Karpas-422 (cell line): ENCODE results near the gene DAPK3. TPM values are rescaled to one million over a fixed set of nuclear protein-coding genes. Genes with fewer than 3 reads are reported as not detected.
A peak's percentile ranks its signal among the peaks of the same experiment; 100 is the strongest.

ENCODE experiments used
- DNase-seq: peaks from one replicate; pipeline ENCODE4 v3.0.0-alpha.2; 2015
- H2AFZ ChIP-seq: fragments of 200-600 bp; sonication (generic); 2 replicates; pipeline ENCODE4 v1.6.1; 2014; ENCODE audit warnings: antibody characterized with exemption, low read length, mixed read lengths
- H3K27ac ChIP-seq: fragments of 200-600 bp; sonication (generic); 2 replicates; pipeline ENCODE4 v1.5.1; 2014; ENCODE audit warnings: mild to moderate bottlenecking, low read length, moderate library complexity
- H3K27me3 ChIP-seq: fragments of 200-600 bp; sonication (generic); 2 replicates; pipeline ENCODE4 v1.6.1; 2014; ENCODE audit warnings: low read length, mixed read lengths
- H3K36me3 ChIP-seq: fragments of 200-600 bp; sonication (generic); 2 replicates; pipeline ENCODE4 v1.6.1; 2014; ENCODE audit warnings: low read length, mixed read lengths; ENCODE audit not compliant: insufficient read depth
- H3K4me1 ChIP-seq: fragments of 200-600 bp; sonication (generic); 2 replicates; pipeline ENCODE4 v1.6.1; 2014; ENCODE audit warnings: mild to moderate bottlenecking, low read length, mixed read lengths
- H3K4me2 ChIP-seq: fragments of 200-600 bp; sonication (generic); 2 replicates; pipeline ENCODE4 v1.6.1; 2014; ENCODE audit warnings: low read length, low read depth, mild to moderate bottlenecking; ENCODE audit not compliant: poor library complexity, severe bottlenecking
- H3K4me3 ChIP-seq: fragments of 200-600 bp; sonication (generic); 2 replicates; pipeline ENCODE4 v1.5.1; 2014; ENCODE audit warnings: mild to moderate bottlenecking, antibody characterized with exemption, low read length, mixed read lengths
- H3K79me2 ChIP-seq: fragments of 200-600 bp; sonication (generic); 2 replicates; pipeline ENCODE4 v1.6.1; 2014; ENCODE audit warnings: mild to moderate bottlenecking, low read length, mixed read lengths
- H3K9ac ChIP-seq: fragments of 200-600 bp; sonication (generic); 2 replicates; pipeline ENCODE4 v1.6.0; 2014; ENCODE audit warnings: low read length
- H3K9me2 ChIP-seq: fragments of 200-600 bp; sonication (generic), shearing (Covaris generic); replicated peaks from 2 replicates; pipeline ENCODE4 v1.6.0; 2014; ENCODE audit warnings: mild to moderate bottlenecking, low read length, moderate library complexity; ENCODE audit not compliant: insufficient read depth
- H3K9me3 ChIP-seq: fragments of 300-700, 200-600 bp; sonication (generic); 2 replicates; pipeline ENCODE4 v1.6.1; 2014; ENCODE audit warnings: low read length, mixed read lengths
- H4K20me1 ChIP-seq: fragments of 200-600 bp; sonication (generic); 2 replicates; pipeline ENCODE4 v1.6.1; 2014; ENCODE audit warnings: mild to moderate bottlenecking, antibody characterized with exemption, low read length, low read depth; ENCODE audit not compliant: insufficient read depth
- total RNA-seq: library from RNA; depleted of rRNA; stranded (reverse); fragments of >200 nt; shearing (Covaris generic); gene quantifications from 2 replicates; pipeline ENCODE4 v1.2.3, GENCODE V29; 2014; ENCODE audit warnings: low replicate concordance

The DAPK3 gene
- total RNA-seq, 1 experiment from 2014 or later = 17.2 TPM

- Histone ChIP-seq H3K9me3 (no peaks in the 10 kb centered on the region), H3K4me3 (peak overlapping the region; percentile 96; the same call in 1 of the 2 replicates), H3K27me3 (no peaks in the 10 kb centered on the region), H3K9me2 (no peaks in the 10 kb centered on the region), H3K9ac (peak overlapping the region; percentile 96; the same call in 1 of the 2 replicates), H3K36me3 (peaks cover 61% of the 10 kb centered on the region), H3K4me1 (peaks cover 32% of the 10 kb centered on the region), H3K79me2 (peaks cover 42% of the 10 kb centered on the region), H4K20me1 (peaks cover 64% of the 10 kb centered on the region), H3K27ac (no peak overlapping the region), H3K4me2 (peak overlapping the region; percentile 85), H2AFZ (no peak overlapping the region)
- DNase-seq = peak; percentile 40
Measured at GRCh38 chr19:3982701-3983541, 12.0 kb upstream of the DAPK3 start.

- DNase-seq = no peak
- Histone ChIP-seq H2AFZ (no peak overlapping the region), H3K27me3 (no peaks in the 10 kb centered on the region), H3K9me3 (no peaks in the 10 kb centered on the region), H3K4me1 (peaks cover 25% of the 10 kb centered on the region), H3K36me3 (peaks cover 70% of the 10 kb centered on the region), H3K4me2 (no peak overlapping the region), H3K27ac (no peak overlapping the region), H3K4me3 (no peak overlapping the region), H4K20me1 (peaks cover 73% of the 10 kb centered on the region), H3K9me2 (no peaks in the 10 kb centered on the region), H3K79me2 (peaks cover 42% of the 10 kb centered on the region), H3K9ac (no peak overlapping the region)
Measured at GRCh38 chr19:3981736-3982681, 11.1 kb upstream of the DAPK3 start.

DNA sequence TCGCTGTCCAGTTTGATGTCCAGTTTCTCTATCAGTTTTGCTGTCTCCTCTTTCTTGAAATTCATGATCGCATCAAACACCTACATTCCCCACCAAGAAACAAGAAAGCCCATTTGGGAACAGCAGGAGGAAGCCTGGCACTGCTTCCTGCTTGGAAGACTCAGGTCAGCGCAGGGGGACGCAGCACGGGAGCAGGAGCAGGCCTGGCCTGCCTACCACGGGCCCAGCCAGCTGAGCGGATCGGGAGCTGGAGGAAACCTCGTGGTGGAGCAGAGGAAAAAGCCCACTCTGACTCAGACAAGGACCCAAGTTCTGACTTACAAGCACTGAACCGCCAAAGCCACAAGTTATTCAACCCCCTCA is 10.5 kb upstream of the DAPK3 start:
- no peak overlapping the region for H3K9ac ChIP-seq

DNA sequence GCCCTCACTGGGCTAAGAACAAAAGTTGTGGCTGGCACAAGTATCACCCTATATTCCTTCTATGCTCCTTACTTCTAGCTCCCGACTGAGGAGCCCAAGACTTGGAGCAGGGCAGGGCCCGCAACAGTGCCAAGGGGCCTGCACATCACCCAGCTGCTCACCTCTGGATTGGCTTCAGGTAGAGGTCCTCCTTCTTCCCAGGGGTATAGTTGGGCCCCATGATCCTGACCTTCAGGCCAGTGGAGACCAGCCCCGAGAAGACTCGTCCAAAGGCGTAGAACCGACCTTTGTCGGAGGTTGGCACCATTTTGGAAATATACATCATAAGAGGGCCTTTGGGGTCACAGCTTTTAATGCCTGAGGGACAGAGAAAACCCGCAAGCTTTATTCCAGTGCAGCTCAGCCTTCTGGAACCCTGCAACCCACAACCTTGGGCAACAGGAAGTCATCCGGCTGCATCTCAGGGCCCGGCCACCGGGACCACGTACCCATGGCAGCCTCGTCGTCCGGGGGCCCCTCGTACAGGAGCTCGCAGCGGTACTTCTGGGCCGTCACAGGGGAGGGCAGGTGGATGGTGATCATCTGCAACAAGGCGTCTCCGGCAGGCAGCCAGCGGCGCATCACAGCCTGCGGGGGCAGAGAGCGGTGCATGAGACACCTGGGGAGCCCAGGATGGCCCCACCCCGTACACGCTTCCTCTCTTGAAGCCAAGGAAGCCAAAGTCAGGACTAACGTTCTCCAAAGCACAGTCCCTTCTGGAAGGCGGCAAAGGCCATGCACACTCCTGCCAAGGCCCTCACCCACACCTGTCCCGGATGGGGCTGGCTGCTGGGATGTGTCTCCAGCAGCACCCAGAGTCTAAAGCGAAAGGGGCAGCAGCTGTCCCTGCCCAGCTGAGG is 9.7 kb upstream of the DAPK3 start:
- no peak for DNase-seq
- no peaks in the 10 kb centered on the region for H3K9me3 ChIP-seq
- no peak overlapping the region for H3K27ac ChIP-seq
- no peaks in the 10 kb centered on the region for H3K9me2 ChIP-seq
- H3K36me3 ChIP-seq = peaks cover 82% of the 10 kb centered on the region
- no peak overlapping the region for H3K4me3 ChIP-seq
- H3K4me2 ChIP-seq = no peak overlapping the region
- no peak overlapping the region for H2AFZ ChIP-seq
- no peak overlapping the region for H3K9ac ChIP-seq
- H3K4me1 ChIP-seq = peaks cover 11% of the 10 kb centered on the region
- peaks cover 42% of the 10 kb centered on the region for H3K79me2 ChIP-seq
- peaks cover 82% of the 10 kb centered on the region for H4K20me1 ChIP-seq
- no peaks in the 10 kb centered on the region for H3K27me3 ChIP-seq

More for the DNA sequence above, 10.5 kb upstream of the DAPK3 start:
- Histone ChIP-seq H3K79me2 (peaks cover 42% of the 10 kb centered on the region), H3K27ac (no peak overlapping the region), H4K20me1 (peaks cover 78% of the 10 kb centered on the region), H3K4me1 (peaks cover 18% of the 10 kb centered on the region), H3K4me3 (no peak overlapping the region), H3K27me3 (no peaks in the 10 kb centered on the region), H3K9me2 (no peaks in the 10 kb centered on the region), H3K36me3 (peaks cover 76% of the 10 kb centered on the region), H3K9me3 (no peaks in the 10 kb centered on the region), H3K4me2 (no peak overlapping the region), H2AFZ (no peak overlapping the region)
- DNase-seq = no peak

GRCh38 chr19:3979674-3980352 is 8.9 kb upstream of the DAPK3 start:
- Histone ChIP-seq H3K36me3 (peaks cover 80% of the 10 kb centered on the region), H3K27ac (no peak overlapping the region), H3K9me2 (no peaks in the 10 kb centered on the region), H3K4me2 (no peak overlapping the region), H3K27me3 (no peaks in the 10 kb centered on the region), H2AFZ (no peak overlapping the region), H3K79me2 (peaks cover 38% of the 10 kb centered on the region), H3K4me1 (peaks cover 9% of the 10 kb centered on the region), H3K9ac (no peak overlapping the region), H3K4me3 (no peak overlapping the region), H4K20me1 (peaks cover 81% of the 10 kb centered on the region), H3K9me3 (no peaks in the 10 kb centered on the region)
- DNase-seq = no peak

DNA sequence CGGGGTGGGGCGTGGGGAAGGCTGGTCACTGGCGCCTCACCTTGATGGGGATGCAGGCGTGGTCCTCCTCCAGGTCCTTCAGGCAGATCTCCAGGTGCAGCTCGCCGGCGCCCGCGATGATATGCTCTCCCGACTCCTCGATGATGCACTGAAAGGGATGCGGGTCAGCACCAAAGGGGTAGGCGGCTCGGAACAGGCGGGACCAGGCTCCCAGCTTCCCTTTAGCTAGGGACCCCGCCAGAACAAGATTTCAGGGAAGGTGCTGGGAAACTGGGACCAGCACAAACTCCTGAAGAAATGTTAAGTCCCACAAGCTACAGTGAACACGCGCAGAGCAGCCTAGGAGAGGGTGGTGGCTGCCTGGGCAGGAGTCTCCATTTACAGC is 8.4 kb upstream of the DAPK3 start:
- Histone ChIP-seq H3K27ac (no peak overlapping the region), H3K9ac (no peak overlapping the region), H2AFZ (no peak overlapping the region), H3K4me1 (peaks cover 8% of the 10 kb centered on the region), H3K9me2 (no peaks in the 10 kb centered on the region), H3K36me3 (peaks cover 75% of the 10 kb centered on the region), H3K4me3 (no peak overlapping the region), H3K27me3 (no peaks in the 10 kb centered on the region), H3K9me3 (no peaks in the 10 kb centered on the region), H3K79me2 (peaks cover 32% of the 10 kb centered on the region), H4K20me1 (peaks cover 75% of the 10 kb centered on the region), H3K4me2 (no peak overlapping the region)
- DNase-seq = no peak

- H3K4me2 ChIP-seq = no peak overlapping the region
- no peaks in the 10 kb centered on the region for H3K9me2 ChIP-seq
- H3K9me3 ChIP-seq = no peaks in the 10 kb centered on the region
- no peak overlapping the region for H3K4me3 ChIP-seq
- no peak overlapping the region for H2AFZ ChIP-seq
- peaks cover 21% of the 10 kb centered on the region for H3K79me2 ChIP-seq
- peaks cover 64% of the 10 kb centered on the region for H4K20me1 ChIP-seq
- DNase-seq = no peak
- no peak overlapping the region for H3K9ac ChIP-seq
- H3K27ac ChIP-seq = no peak overlapping the region
- no peaks in the 10 kb centered on the region for H3K27me3 ChIP-seq
- no peaks in the 10 kb centered on the region for H3K4me1 ChIP-seq
- H3K36me3 ChIP-seq = peaks cover 64% of the 10 kb centered on the region
Measured at GRCh38 chr19:3978145-3978544, 7.2 kb upstream of the DAPK3 start.
